ENCODE results near the gene PTPN4. TPM values are rescaled to one million over a fixed set of nuclear protein-coding genes. Genes with fewer than 3 reads are reported as not detected.

PTPN4 gene
- total RNA-seq, 1 donor from 2014 or later, result 51.7 TPM

DNA sequence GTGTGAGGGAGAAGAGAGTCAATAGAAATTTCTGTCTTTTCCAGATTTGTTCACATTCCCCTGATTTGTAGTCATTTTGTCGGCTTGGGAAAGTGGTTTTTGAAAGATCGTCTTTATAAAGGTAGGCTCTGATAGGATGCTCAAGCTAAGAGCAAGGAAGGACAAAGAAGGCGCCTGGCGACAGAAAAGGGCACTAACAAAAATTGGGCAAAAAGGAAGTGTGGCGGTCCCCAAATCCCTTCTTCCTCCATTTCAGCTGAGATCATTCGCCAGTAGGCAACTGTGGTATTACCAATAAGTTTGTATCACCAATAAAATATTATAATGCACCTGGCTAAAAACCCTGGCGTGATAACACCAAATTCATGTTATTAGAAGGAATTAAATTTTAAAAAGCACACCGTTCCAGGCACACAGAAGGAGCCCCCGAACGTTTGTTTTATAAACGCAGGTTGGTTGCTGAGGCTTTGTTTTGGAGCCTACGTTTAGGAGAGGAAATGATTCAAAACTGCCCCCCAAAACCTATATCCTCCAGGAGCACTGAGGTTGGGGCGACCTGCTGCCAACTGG, 756 bp upstream of the PTPN4 start:
- Mint-ChIP-seq H3K36me3 (no peaks in the 10 kb centered on the region), H3K27ac (peak overlapping the region; percentile 93), H3K9me3 (no peaks in the 10 kb centered on the region)

DNA sequence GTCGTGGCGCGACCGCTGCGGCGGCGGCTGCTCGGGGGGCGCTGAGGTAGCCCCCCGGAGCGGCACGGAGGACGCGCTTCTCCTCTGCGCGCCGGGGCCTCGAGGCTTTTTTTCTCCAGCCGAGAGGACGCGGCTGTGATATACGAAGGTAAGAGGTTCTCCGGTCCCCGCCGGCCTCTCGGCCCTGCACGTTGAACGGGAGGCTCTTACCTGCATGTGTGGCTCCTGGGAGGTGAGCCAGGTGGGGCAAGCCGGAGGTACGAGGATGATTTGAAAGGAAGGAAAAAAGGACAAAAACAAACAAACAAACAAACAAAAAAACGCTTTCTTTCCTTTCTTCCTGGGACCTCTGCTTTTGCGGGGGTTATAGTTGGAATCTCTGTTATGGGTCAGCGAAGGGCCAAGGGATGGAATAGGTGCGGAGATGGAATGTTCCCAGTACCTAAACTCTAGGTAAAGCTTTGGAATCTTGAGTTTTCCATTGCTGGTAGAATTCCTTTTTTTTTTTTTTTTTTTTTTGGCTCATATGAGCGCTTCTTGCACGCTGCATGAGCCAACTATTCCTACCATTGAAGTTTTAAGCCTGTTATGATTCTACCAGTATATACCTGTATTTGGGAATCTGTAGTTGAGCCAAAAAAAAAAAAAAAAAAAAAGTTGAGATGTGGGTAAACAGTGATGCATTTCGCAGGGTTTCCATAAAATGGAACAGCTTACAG, 674 bp downstream of the PTPN4 start:
- DNase-seq (ENCODE audit: low spot score in 2 of 2, unreplicated experiment in 2 of 2), result peak in 1 of 2 experiments; percentile 41
- TF ChIP-seq, protein P1, sequence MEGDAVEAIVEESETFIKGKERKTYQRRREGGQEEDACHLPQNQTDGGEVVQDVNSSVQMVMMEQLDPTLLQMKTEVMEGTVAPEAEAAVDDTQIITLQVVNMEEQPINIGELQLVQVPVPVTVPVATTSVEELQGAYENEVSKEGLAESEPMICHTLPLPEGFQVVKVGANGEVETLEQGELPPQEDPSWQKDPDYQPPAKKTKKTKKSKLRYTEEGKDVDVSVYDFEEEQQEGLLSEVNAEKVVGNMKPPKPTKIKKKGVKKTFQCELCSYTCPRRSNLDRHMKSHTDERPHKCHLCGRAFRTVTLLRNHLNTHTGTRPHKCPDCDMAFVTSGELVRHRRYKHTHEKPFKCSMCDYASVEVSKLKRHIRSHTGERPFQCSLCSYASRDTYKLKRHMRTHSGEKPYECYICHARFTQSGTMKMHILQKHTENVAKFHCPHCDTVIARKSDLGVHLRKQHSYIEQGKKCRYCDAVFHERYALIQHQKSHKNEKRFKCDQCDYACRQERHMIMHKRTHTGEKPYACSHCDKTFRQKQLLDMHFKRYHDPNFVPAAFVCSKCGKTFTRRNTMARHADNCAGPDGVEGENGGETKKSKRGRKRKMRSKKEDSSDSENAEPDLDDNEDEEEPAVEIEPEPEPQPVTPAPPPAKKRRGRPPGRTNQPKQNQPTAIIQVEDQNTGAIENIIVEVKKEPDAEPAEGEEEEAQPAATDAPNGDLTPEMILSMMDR (IDR thresholded peaks at IDR 0.05; ENCODE audit: unreplicated experiment), result no peak
- Mint-ChIP-seq H3K27ac (peak overlapping the region; percentile 94), H3K4me3 (peak overlapping the region; percentile 90), H3K27me3 (ENCODE audit: low read depth) (no peaks in the 10 kb centered on the region), H3K9me3 (no peaks in the 10 kb centered on the region), H3K4me1 (peaks cover 36% of the 10 kb centered on the region), H3K36me3 (no peaks in the 10 kb centered on the region)

More for the DNA sequence above, 756 bp upstream of the PTPN4 start:
- DNase-seq (ENCODE audit: low spot score in 2 of 2, unreplicated experiment in 2 of 2), result no peak
- H3K4me1 Mint-ChIP-seq, result peaks cover 29% of the 10 kb centered on the region
- peak overlapping the region; percentile 90 for H3K4me3 Mint-ChIP-seq
- TF ChIP-seq, protein P1 (IDR thresholded peaks at IDR 0.05; ENCODE audit: unreplicated experiment), result no peak
- H3K27me3 Mint-ChIP-seq (ENCODE audit: low read depth), result no peaks in the 10 kb centered on the region

DNA sequence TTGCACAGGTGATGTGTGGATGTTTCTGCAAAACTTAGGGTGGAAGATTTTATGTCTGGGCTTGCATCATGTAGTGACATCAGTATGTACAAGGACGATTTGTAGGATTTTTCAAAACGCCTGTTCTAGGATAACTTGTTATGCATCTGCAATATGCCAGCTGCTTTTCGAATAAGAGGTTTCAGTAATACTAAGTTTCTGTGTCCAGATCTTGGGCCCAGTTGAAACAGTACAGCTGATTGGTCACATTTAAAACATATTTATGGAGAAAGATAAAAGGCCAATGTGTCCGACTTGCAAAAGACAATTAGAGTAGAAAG, 1.2 kb downstream of the PTPN4 start:
- TF ChIP-seq, protein P1 (IDR thresholded peaks at IDR 0.05; ENCODE audit: unreplicated experiment), result no peak
- no peaks in the 10 kb centered on the region for H3K36me3 Mint-ChIP-seq
- H3K4me1 Mint-ChIP-seq, result peaks cover 39% of the 10 kb centered on the region
- H3K9me3 Mint-ChIP-seq, result no peaks in the 10 kb centered on the region
- peak overlapping the region; percentile 90 for H3K4me3 Mint-ChIP-seq
- peak overlapping the region; percentile 94 for H3K27ac Mint-ChIP-seq
- no peak for DNase-seq (ENCODE audit: low spot score in 2 of 2, unreplicated experiment in 2 of 2)
- H3K27me3 Mint-ChIP-seq (ENCODE audit: low read depth), result no peaks in the 10 kb centered on the region

DNA sequence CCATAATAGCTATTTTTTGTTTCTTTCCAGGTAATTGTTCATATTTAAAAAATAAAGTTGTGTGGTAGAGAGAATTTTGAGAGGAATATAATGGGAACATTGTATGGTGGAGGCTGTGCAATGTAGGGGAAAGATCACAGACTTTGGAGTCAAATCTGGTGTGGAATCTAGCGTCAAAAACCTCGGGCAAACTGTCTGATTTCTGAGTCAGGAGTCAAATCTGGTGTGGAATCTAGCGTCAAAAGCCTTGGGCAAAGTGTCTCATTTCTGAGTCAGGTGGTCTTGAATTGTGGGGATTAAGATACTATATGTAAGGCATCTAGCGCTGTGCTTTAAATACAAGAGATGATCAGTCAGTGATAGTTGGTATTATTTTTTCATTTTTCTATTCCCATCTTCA, 5.1 kb downstream of the PTPN4 start:
- H3K4me1 Mint-ChIP-seq, result peaks cover 33% of the 10 kb centered on the region
- H3K27me3 Mint-ChIP-seq (ENCODE audit: low read depth), result no peaks in the 10 kb centered on the region
- H3K36me3 Mint-ChIP-seq, result no peaks in the 10 kb centered on the region
- no peak overlapping the region for H3K27ac Mint-ChIP-seq
- H3K4me3 Mint-ChIP-seq, result no peak overlapping the region
- no peak for DNase-seq (ENCODE audit: low spot score in 2 of 2, unreplicated experiment in 2 of 2)
- no peaks in the 10 kb centered on the region for H3K9me3 Mint-ChIP-seq
- TF ChIP-seq, protein P1 (IDR thresholded peaks at IDR 0.05; ENCODE audit: unreplicated experiment), result no peak

DNA sequence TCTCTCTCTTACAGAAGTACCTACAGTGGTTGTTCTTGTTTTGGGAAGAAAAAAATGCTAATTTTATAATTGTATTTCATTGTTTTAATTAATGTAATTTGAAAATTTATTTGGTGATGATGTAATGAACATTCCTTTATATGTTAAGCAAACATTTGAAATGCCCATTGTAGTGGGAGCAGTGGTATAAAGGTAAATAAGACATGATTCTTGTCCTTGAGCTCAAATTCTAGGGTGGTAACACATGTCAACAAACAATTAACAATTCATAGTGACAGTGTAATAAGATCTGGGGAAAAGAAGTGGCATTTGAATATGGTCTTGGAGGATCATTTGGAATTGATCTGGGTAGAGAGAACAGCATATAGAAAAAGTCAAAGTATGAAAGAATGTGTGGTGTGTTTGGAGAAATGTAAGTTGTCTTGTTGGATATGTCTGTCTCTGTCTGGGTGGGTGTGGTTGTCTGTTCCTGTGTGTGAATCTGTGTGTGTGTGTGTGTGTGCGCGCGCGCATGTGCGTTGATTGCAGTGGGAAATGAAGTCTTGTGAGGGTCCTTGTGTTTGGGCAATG, 5.8 kb downstream of the PTPN4 start:
- H3K4me1 Mint-ChIP-seq, result peaks cover 33% of the 10 kb centered on the region
- TF ChIP-seq, protein P1 (IDR thresholded peaks at IDR 0.05; ENCODE audit: unreplicated experiment), result no peak
- H3K27me3 Mint-ChIP-seq (ENCODE audit: low read depth), result no peaks in the 10 kb centered on the region
- H3K9me3 Mint-ChIP-seq, result no peaks in the 10 kb centered on the region
- DNase-seq (ENCODE audit: low spot score in 2 of 2, unreplicated experiment in 2 of 2), result no peak
- H3K4me3 Mint-ChIP-seq, result no peak overlapping the region
- no peaks in the 10 kb centered on the region for H3K36me3 Mint-ChIP-seq
- no peak overlapping the region for H3K27ac Mint-ChIP-seq
